Bronchial epithelial cell (primary cell): ENCODE results near the gene KRTAP19-7. TPM values are rescaled to one million over a fixed set of nuclear protein-coding genes. Genes with fewer than 3 reads are reported as not detected.

Source experiments
- DNase-seq: peaks from one replicate; pipeline ENCODE4 v3.0.0-alpha.2; 2010; ENCODE audit warnings: low read depth
- FAIRE-seq: peaks from 2 replicates; lab custom pipeline; 2011; peaks lifted over from hg19 to GRCh38; lab: Jason Lieb, UNC
- H3K27me3 ChIP-seq: 2 replicates; pipeline ENCODE4 v1.5.1; 2011; ENCODE audit warnings: low read length; ENCODE audit not compliant: control insufficient read depth, insufficient read depth
- H3K36me3 ChIP-seq: 2 replicates; pipeline ENCODE4 v1.5.1; 2011; ENCODE audit warnings: low read length; ENCODE audit not compliant: control insufficient read depth, insufficient read depth
- H3K4me3 ChIP-seq: 2 replicates; pipeline ENCODE4 v1.5.1; 2011; ENCODE audit warnings: mild to moderate bottlenecking, low read depth, low read length, control low read depth
- CTCF ChIP-seq: IDR thresholded peaks from 2 replicates; pipeline ENCODE4 v1.5.1; 2011; ENCODE audit warnings: mild to moderate bottlenecking, moderate library complexity, low read length, control low read depth, inconsistent platforms; ENCODE audit not compliant: insufficient read depth, severe bottlenecking
- total RNA-seq: library from RNA; depleted of rRNA; stranded (reverse); fragments of >200 nt; gene quantifications from 2 replicates; pipeline ENCODE4 v1.2.1, GENCODE V29; 2014

The KRTAP19-7 gene
- total RNA-seq, 1 donor from 2014 or later: not detected

GRCh38 chr21:30563072-30563471 is 2.0 kb upstream of the KRTAP19-7 start:
- Histone ChIP-seq H3K36me3 (no peaks in the 10 kb centered on the region), H3K27me3 (no peaks in the 10 kb centered on the region), H3K4me3 (no peak overlapping the region)
- no peak for DNase-seq
- TF ChIP-seq CTCF: no peak
- FAIRE-seq: no peak

GRCh38 chr21:30561957-30562356 is 843 bp upstream of the KRTAP19-7 start:
- Histone ChIP-seq H3K27me3 (no peaks in the 10 kb centered on the region), H3K4me3 (no peak overlapping the region), H3K36me3 (no peaks in the 10 kb centered on the region)
- DNase-seq (no peak), FAIRE-seq (no peak)
- no peak for TF ChIP-seq CTCF

- Histone ChIP-seq H3K27me3 (no peaks in the 10 kb centered on the region), H3K36me3 (no peaks in the 10 kb centered on the region), H3K4me3 (no peak overlapping the region)
- no peak for DNase-seq
- no peak for TF ChIP-seq CTCF
- no peak for FAIRE-seq
Measured at GRCh38 chr21:30555095-30555494, 6.0 kb downstream of the KRTAP19-7 start.

- H3K4me3 ChIP-seq: no peak overlapping the region
- no peaks in the 10 kb centered on the region for H3K36me3 ChIP-seq
- DNase-seq (no peak), FAIRE-seq (peak; percentile 18)
- TF ChIP-seq CTCF: no peak
- no peaks in the 10 kb centered on the region for H3K27me3 ChIP-seq
Measured at GRCh38 chr21:30552782-30553181, 8.3 kb downstream of the KRTAP19-7 start.

- no peaks in the 10 kb centered on the region for H3K27me3 ChIP-seq
- no peak for DNase-seq
- H3K36me3 ChIP-seq: no peaks in the 10 kb centered on the region
- no peak for FAIRE-seq
- no peak for TF ChIP-seq CTCF
- no peak within 1 kb of the TSS for H3K4me3 ChIP-seq
Measured at GRCh38 chr21:30541764-30542163, 19.4 kb downstream of the KRTAP19-7 start, which contains the start of gene KRTAP19-6. TSS of gene KRTAP19-6 (minus strand) at chr21:30541864. CDS start at chr21:30541833, 31 bp downstream.

- DNase-seq (peak; percentile 8), FAIRE-seq (no peak)
- Histone ChIP-seq H3K27me3 (no peaks in the 10 kb centered on the region), H3K36me3 (no peaks in the 10 kb centered on the region), H3K4me3 (no peak overlapping the region)
- TF ChIP-seq CTCF: no peak
Measured at GRCh38 chr21:30518876-30519275, 42.2 kb downstream of the KRTAP19-7 start.
